Transverse colon (tissue), 3 donors: ENCODE data around the gene EPHB6.

Experiments
- EP300 ChIP-seq: sonication (generic); formaldehyde crosslinking; IDR thresholded peaks from one replicate; pipeline ENCODE4 v1.6.1; 2017; ENCODE audit warnings: antibody characterized with exemption, low read depth
- POLR2A ChIP-seq: fragments of 450-650 bp; IDR thresholded peaks from one replicate; pipeline ENCODE4 v1.6.1; 2016; ENCODE audit warnings: antibody characterized with exemption, mild to moderate bottlenecking, moderate library complexity
- TF ChIP-seq, protein P1 (sequence below), 5 experiments: fragments of 200-600 bp in 3 of 5; fragments of 450-650 bp in 2 of 5; sonication (generic) in 3 of 5; IDR thresholded peaks; 1 replicate in 2 of 5; 2 replicates in 3 of 5; pipeline ENCODE4 v1.5.1; 2016 to 2017; ENCODE audit warnings: antibody characterized with exemption in 5 of 5, inconsistent platforms in 3 of 5, mild to moderate bottlenecking in 2 of 5, moderate library complexity in 1 of 5

- TF ChIP-seq POLR2A (no peak), EP300 (no peak)
- TF ChIP-seq, protein P1, sequence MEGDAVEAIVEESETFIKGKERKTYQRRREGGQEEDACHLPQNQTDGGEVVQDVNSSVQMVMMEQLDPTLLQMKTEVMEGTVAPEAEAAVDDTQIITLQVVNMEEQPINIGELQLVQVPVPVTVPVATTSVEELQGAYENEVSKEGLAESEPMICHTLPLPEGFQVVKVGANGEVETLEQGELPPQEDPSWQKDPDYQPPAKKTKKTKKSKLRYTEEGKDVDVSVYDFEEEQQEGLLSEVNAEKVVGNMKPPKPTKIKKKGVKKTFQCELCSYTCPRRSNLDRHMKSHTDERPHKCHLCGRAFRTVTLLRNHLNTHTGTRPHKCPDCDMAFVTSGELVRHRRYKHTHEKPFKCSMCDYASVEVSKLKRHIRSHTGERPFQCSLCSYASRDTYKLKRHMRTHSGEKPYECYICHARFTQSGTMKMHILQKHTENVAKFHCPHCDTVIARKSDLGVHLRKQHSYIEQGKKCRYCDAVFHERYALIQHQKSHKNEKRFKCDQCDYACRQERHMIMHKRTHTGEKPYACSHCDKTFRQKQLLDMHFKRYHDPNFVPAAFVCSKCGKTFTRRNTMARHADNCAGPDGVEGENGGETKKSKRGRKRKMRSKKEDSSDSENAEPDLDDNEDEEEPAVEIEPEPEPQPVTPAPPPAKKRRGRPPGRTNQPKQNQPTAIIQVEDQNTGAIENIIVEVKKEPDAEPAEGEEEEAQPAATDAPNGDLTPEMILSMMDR (IDR thresholded peaks at IDR 0.05) = no peak
Observed at GRCh38 chr7:142906643-142907042, 51.8 kb downstream of the EPHB6 start.
